Measurements from ENCODE around the gene TMEM179B.
A peak's percentile ranks its signal among the peaks of the same experiment; 100 is the strongest.

TMEM179B gene

GRCh38 chr11:62830904-62831519 lies 43.8 kb downstream of the TMEM179B start:
- DNase-seq (ENCODE audit: insufficient read length, low spot score) (no peak), FAIRE-seq (no peak)
- TF ChIP-seq PAX5 (IDR thresholded peaks at IDR 0.05; ENCODE audit: insufficient read depth, low read length, severe bottlenecking) (no peak), POLR2A (IDR thresholded peaks at IDR 0.05; ENCODE audit: low read depth, low read length) (no peak), SPI1 (IDR thresholded peaks at IDR 0.05; ENCODE audit: low read depth, low read length) (no peak), TAF1 (IDR thresholded peaks at IDR 0.05; ENCODE audit: low read depth, low read length) (no peak), POU2F2 (IDR thresholded peaks at IDR 0.05; ENCODE audit: low read depth, low read length) (no peak), POLR2AphosphoS5 (IDR thresholded peaks at IDR 0.05; ENCODE audit: low read depth, low read length) (0 out of 2 replicates have a peak, but pooled peaks have one; percentile 32)

GRCh38 chr11:62831520-62832335 lies 44.5 kb downstream of the TMEM179B start, which contains the start of gene STX5:
STX5 (minus strand) TSS chr11:62832051; CDS start chr11:62831243, 808 bp downstream.
- peak; percentile 63 for TF ChIP-seq SPI1 (IDR thresholded peaks at IDR 0.05; ENCODE audit: low read depth, low read length)
- TF ChIP-seq POLR2A (IDR thresholded peaks at IDR 0.05; ENCODE audit: low read depth, low read length): peak; percentile 86
- TF ChIP-seq PAX5 (IDR thresholded peaks at IDR 0.05; ENCODE audit: insufficient read depth, low read length, severe bottlenecking): peak; percentile 33
- peak; percentile 86 for TF ChIP-seq TAF1 (IDR thresholded peaks at IDR 0.05; ENCODE audit: low read depth, low read length)
- no peak; the same call in 1 of the 2 replicates for TF ChIP-seq POLR2AphosphoS5 (IDR thresholded peaks at IDR 0.05; ENCODE audit: low read depth, low read length)
- no peak for TF ChIP-seq POU2F2 (IDR thresholded peaks at IDR 0.05; ENCODE audit: low read depth, low read length)
- FAIRE-seq (peak; percentile 92), DNase-seq (ENCODE audit: insufficient read length, low spot score) (peak; percentile 94)

GRCh38 chr11:62832336-62833234 lies 45.4 kb downstream of the TMEM179B start, which contains the start of gene TEX54:
TEX54 (minus strand) TSS chr11:62832841.
- FAIRE-seq: no peak
- TF ChIP-seq SPI1 (IDR thresholded peaks at IDR 0.05; ENCODE audit: low read depth, low read length) (no peak), PAX5 (IDR thresholded peaks at IDR 0.05; ENCODE audit: insufficient read depth, low read length, severe bottlenecking) (no peak), POLR2AphosphoS5 (IDR thresholded peaks at IDR 0.05; ENCODE audit: low read depth, low read length) (peak; percentile 81), POU2F2 (IDR thresholded peaks at IDR 0.05; ENCODE audit: low read depth, low read length) (peak; percentile 27; the same call in 1 of the 2 replicates), POLR2A (IDR thresholded peaks at IDR 0.05; ENCODE audit: low read depth, low read length) (no peak), TAF1 (IDR thresholded peaks at IDR 0.05; ENCODE audit: low read depth, low read length) (0 out of 2 replicates have a peak, but pooled peaks have one; percentile 13)
- no peak for DNase-seq (ENCODE audit: insufficient read length, low spot score)

- no peak for TF ChIP-seq SPI1 (IDR thresholded peaks at IDR 0.05; ENCODE audit: low read depth, low read length)
- TF ChIP-seq POLR2A (IDR thresholded peaks at IDR 0.05; ENCODE audit: low read depth, low read length): no peak
- TF ChIP-seq POLR2AphosphoS5 (IDR thresholded peaks at IDR 0.05; ENCODE audit: low read depth, low read length): no peak
- TF ChIP-seq PAX5 (IDR thresholded peaks at IDR 0.05; ENCODE audit: insufficient read depth, low read length, severe bottlenecking): no peak
- no peak for TF ChIP-seq TAF1 (IDR thresholded peaks at IDR 0.05; ENCODE audit: low read depth, low read length)
- no peak for TF ChIP-seq POU2F2 (IDR thresholded peaks at IDR 0.05; ENCODE audit: low read depth, low read length)
- DNase-seq (ENCODE audit: insufficient read length, low spot score): no peak
Observed at GRCh38 chr11:62835336-62835735, 48.1 kb downstream of the TMEM179B start.

GRCh38 chr11:62839050-62839945 lies 52.1 kb downstream of the TMEM179B start, which contains the start of gene WDR74:
WDR74 (minus strand) TSS chr11:62839590; CDS start chr11:62839570, 20 bp downstream.
- peak; percentile 90 for FAIRE-seq
- TF ChIP-seq POLR2A (IDR thresholded peaks at IDR 0.05; ENCODE audit: low read depth, low read length) (peak; percentile 89), POLR2AphosphoS5 (IDR thresholded peaks at IDR 0.05; ENCODE audit: low read depth, low read length) (peak; percentile 92), SPI1 (IDR thresholded peaks at IDR 0.05; ENCODE audit: low read depth, low read length) (no peak), POU2F2 (IDR thresholded peaks at IDR 0.05; ENCODE audit: low read depth, low read length) (peak; percentile 79), PAX5 (IDR thresholded peaks at IDR 0.05; ENCODE audit: insufficient read depth, low read length, severe bottlenecking) (no peak), TAF1 (IDR thresholded peaks at IDR 0.05; ENCODE audit: low read depth, low read length) (peak; percentile 96)
- DNase-seq (ENCODE audit: insufficient read length, low spot score): peak; percentile 86

More at GRCh38 chr11:62835336-62835735, 48.1 kb downstream of the TMEM179B start:
- no peak for FAIRE-seq

All from GM12891 (cell line).